Measurements from ENCODE around the gene ASPHD2. TPM values are rescaled to one million over a fixed set of nuclear protein-coding genes. Genes with fewer than 3 reads are reported as not detected.

The ASPHD2 gene
- total and polyA plus RNA-seq, 2 of the 13 experiments (the other 11 are each of a cell fraction or from before 2014, with no cell fraction given), result 0.04 TPM

DNA sequence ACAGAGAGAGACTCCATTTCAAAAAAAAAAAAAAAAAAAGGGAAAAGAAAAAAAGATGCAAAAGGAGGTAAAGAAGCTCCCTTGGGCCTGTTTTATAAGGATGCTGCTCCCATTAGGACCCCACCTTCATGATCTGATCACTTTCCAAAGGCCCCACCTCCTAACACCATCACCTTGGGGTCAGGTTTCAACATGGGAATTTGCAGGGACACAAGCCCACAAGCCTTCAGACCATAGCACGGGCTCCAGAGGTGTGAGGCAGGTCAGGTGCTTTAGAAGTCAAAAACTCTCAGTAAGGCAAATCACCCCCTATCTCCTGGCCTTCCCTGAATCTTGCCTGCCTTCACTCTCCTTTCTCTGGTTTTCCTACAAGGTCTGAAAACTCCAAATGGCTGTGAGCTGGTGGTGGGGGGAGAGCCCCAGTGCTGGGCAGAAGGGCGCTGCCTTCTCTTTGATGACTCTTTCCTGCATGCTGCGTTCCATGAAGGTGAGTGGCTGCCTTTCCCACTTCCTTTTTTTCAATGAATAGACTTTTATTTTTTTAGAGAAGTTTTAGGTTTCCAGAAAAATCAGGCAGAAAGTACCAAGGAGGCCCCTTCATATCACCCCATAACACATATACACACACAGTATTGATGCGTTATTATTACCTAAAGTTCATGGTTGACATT is 13.2 kb downstream of the ASPHD2 start:
- FAIRE-seq (no peak), ATAC-seq (no peak), DNase-seq (ENCODE audit: low spot score) (no peak)
- no peak overlapping the region for H2AFZ ChIP-seq (ENCODE audit: low read length)
- H3K9me3 ChIP-seq (ENCODE audit: low read length), result no peaks in the 10 kb centered on the region
- H3K4me3 ChIP-seq (replicated peaks in 1 of 3; ENCODE audit: insufficient read depth in 1 of 3, low read depth in 2 of 3, low read length in 3 of 3), result no peak overlapping the region
- TF ChIP-seq RFXAP (CRISPR knock-in tag; IDR thresholded peaks at IDR 0.05; ENCODE audit: borderline replicate concordance) (no peak), ETV6 (CRISPR knock-in tag; conservative IDR thresholded peaks at IDR 0.05) (no peak), ZNF878 (CRISPR knock-in tag; IDR thresholded peaks at IDR 0.05) (no peak)
- 71% methylated on average over 4 of the region's 4 CpGs for WGBS (ENCODE audit: low lambda C conversion rate)
- H3K4me1 ChIP-seq (ENCODE audit: insufficient read depth, low read length), result no peaks in the 10 kb centered on the region
- no peak overlapping the region for H3K9ac ChIP-seq (ENCODE audit: insufficient read depth, low read depth, low read length)
- ChIA-PET CTCF (ENCODE audit: low intra/inter-chr PET ratio, low total read pairs) (no interaction called here), POLR2A (no interaction called here)
- H3K27ac ChIP-seq (ENCODE audit: extremely low read length, insufficient read depth, low read length), result no peak overlapping the region
- H3K36me3 ChIP-seq (replicated peaks in 1 of 2; ENCODE audit: control insufficient read depth in 1 of 2, insufficient read depth in 2 of 2, low read length in 2 of 2), result no peaks in the 10 kb centered on the region
- H3K4me2 ChIP-seq (ENCODE audit: low read depth, low read length), result no peak overlapping the region
- H3K79me2 ChIP-seq (ENCODE audit: insufficient read depth, low read length), result no peaks in the 10 kb centered on the region
- in situ Hi-C loops (cut with HindIII; ENCODE audit: extremely low pct_ligation_motif_present, low pct_unique_long_range_greater_than_20kb), result no loop called here
- BruUV-seq (replicated peaks), result no TSS peak
- no peaks in the 10 kb centered on the region for H4K20me1 ChIP-seq (ENCODE audit: insufficient read depth, low read length)
- peaks cover 0 to 7% of the 10 kb centered on the region in 2 experiments; a peak in 3 of 5 replicates for H3K27me3 ChIP-seq (ENCODE audit: control insufficient read depth in 1 of 2, insufficient read depth in 2 of 2, low read length in 2 of 2)
- intact Hi-C loops (cut with micrococcal nuclease; ENCODE audit: unreplicated experiment), result no loop called here

GRCh38 chr22:26443901-26444690 is 15.0 kb downstream of the ASPHD2 start:
- H3K4me2 ChIP-seq (ENCODE audit: low read depth, low read length), result no peak overlapping the region
- no peaks in the 10 kb centered on the region for H3K36me3 ChIP-seq (replicated peaks in 1 of 2; ENCODE audit: control insufficient read depth in 1 of 2, insufficient read depth in 2 of 2, low read length in 2 of 2)
- no peak for TF ChIP-seq TEAD3 (CRISPR knock-in tag; optimal IDR thresholded peaks at IDR 0.05; ENCODE audit: borderline replicate concordance)
- no peak for TF ChIP-seq ZNF580 (CRISPR knock-in tag; IDR thresholded peaks at IDR 0.05; ENCODE audit: borderline replicate concordance, low read depth)
- TF ChIP-seq ZNF619 (CRISPR knock-in tag; IDR thresholded peaks at IDR 0.05), result no peak
- TF ChIP-seq ZBTB2 (CRISPR knock-in tag; IDR thresholded peaks at IDR 0.05; ENCODE audit: low read depth), result no peak
- TF ChIP-seq, protein P1, sequence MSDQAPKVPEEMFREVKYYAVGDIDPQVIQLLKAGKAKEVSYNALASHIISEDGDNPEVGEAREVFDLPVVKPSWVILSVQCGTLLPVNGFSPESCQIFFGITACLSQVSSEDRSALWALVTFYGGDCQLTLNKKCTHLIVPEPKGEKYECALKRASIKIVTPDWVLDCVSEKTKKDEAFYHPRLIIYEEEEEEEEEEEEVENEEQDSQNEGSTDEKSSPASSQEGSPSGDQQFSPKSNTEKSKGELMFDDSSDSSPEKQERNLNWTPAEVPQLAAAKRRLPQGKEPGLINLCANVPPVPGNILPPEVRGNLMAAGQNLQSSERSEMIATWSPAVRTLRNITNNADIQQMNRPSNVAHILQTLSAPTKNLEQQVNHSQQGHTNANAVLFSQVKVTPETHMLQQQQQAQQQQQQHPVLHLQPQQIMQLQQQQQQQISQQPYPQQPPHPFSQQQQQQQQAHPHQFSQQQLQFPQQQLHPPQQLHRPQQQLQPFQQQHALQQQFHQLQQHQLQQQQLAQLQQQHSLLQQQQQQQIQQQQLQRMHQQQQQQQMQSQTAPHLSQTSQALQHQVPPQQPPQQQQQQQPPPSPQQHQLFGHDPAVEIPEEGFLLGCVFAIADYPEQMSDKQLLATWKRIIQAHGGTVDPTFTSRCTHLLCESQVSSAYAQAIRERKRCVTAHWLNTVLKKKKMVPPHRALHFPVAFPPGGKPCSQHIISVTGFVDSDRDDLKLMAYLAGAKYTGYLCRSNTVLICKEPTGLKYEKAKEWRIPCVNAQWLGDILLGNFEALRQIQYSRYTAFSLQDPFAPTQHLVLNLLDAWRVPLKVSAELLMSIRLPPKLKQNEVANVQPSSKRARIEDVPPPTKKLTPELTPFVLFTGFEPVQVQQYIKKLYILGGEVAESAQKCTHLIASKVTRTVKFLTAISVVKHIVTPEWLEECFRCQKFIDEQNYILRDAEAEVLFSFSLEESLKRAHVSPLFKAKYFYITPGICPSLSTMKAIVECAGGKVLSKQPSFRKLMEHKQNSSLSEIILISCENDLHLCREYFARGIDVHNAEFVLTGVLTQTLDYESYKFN (CRISPR knock-in tag; conservative IDR thresholded peaks at IDR 0.05), result no peak
- TF ChIP-seq ZNF629 (CRISPR knock-in tag; conservative IDR thresholded peaks at IDR 0.05), result no peak
- H3K4me1 ChIP-seq (ENCODE audit: insufficient read depth, low read length), result no peaks in the 10 kb centered on the region
- no peak overlapping the region for H2AFZ ChIP-seq (ENCODE audit: low read length)
- no peak for ATAC-seq
- ChIA-PET CTCF (ENCODE audit: low intra/inter-chr PET ratio, low total read pairs) (no interaction called here), POLR2A (no interaction called here)
- FAIRE-seq, result no peak
- no peaks in the 10 kb centered on the region for H3K79me2 ChIP-seq (ENCODE audit: insufficient read depth, low read length)
- no peaks in the 10 kb centered on the region; a peak in 1 of 5 replicates for H3K27me3 ChIP-seq (ENCODE audit: control insufficient read depth in 1 of 2, insufficient read depth in 2 of 2, low read length in 2 of 2)
- BruUV-seq (replicated peaks), result no TSS peak
- DNase-seq (ENCODE audit: low spot score), result no peak
- no peak overlapping the region for H3K4me3 ChIP-seq (replicated peaks in 1 of 3; ENCODE audit: insufficient read depth in 1 of 3, low read depth in 2 of 3, low read length in 3 of 3)
- WGBS (ENCODE audit: low lambda C conversion rate), result 57% methylated on average over 16 of the region's 16 CpGs
- H4K20me1 ChIP-seq (ENCODE audit: insufficient read depth, low read length), result no peaks in the 10 kb centered on the region
- H3K27ac ChIP-seq (ENCODE audit: extremely low read length, insufficient read depth, low read length), result no peak overlapping the region
- H3K9ac ChIP-seq (ENCODE audit: insufficient read depth, low read depth, low read length), result no peak overlapping the region
- intact Hi-C loops (cut with micrococcal nuclease; ENCODE audit: unreplicated experiment) (no loop called here), in situ Hi-C loops (cut with HindIII; ENCODE audit: extremely low pct_ligation_motif_present, low pct_unique_long_range_greater_than_20kb) (no loop called here)
- H3K9me3 ChIP-seq (ENCODE audit: low read length), result no peaks in the 10 kb centered on the region

Measured in HepG2 (cell line).